ENCODE measurements around the gene WDR7. TPM values are rescaled to one million over a fixed set of nuclear protein-coding genes. Genes with fewer than 3 reads are reported as not detected.

Gene WDR7
- total and polyA plus RNA-seq, 3 donors from 2014 or later: 19.4 to 63.6 (median 35.9) TPM

DNA sequence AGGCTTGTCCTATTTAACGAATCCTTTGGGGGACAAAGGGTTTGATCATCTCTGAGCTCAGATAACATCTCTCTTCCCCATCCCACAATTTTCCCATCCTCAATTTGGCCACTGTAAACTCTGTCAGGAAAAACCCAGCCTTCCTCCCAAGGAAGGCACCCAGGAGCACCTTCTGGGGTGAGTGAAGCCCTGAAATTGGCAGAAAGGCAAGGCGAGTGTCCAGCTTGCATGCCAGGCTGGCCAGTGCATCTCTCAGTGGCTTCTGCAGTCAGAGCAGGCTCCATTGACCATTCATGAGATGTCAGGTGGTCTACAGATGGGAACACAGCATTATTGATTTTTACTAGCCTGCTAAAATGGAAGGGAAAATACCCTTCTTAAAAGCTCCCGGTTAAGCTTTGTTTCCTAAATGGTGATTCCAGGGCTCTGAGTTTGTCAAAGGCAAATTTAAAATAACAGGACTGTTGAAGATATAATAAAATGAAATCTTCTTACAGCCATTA, 412.5 kb downstream of the WDR7 start:
- Histone ChIP-seq H3K9me3 (no peaks in the 10 kb centered on the region), H3K36me3 (ENCODE audit: low read depth, missing control alignments) (no peaks in the 10 kb centered on the region), H3K4me3 (no peak overlapping the region), H3K27me3 (no peaks in the 10 kb centered on the region), H3K4me1 (no peaks in the 10 kb centered on the region), H3K27ac (no peak overlapping the region)
- intact Hi-C loops (cut with DNase I; ENCODE audit: low total_unique reads): no loop called here
- DNase-seq: no peak
- 75 to 86% methylated on average over 3 of the region's 3 CpGs for WGBS, 2 donors
- TF ChIP-seq POLR2A (IDR thresholded peaks at IDR 0.05): no peak
- TF ChIP-seq CTCF (IDR thresholded peaks at IDR 0.05): no peak

DNA sequence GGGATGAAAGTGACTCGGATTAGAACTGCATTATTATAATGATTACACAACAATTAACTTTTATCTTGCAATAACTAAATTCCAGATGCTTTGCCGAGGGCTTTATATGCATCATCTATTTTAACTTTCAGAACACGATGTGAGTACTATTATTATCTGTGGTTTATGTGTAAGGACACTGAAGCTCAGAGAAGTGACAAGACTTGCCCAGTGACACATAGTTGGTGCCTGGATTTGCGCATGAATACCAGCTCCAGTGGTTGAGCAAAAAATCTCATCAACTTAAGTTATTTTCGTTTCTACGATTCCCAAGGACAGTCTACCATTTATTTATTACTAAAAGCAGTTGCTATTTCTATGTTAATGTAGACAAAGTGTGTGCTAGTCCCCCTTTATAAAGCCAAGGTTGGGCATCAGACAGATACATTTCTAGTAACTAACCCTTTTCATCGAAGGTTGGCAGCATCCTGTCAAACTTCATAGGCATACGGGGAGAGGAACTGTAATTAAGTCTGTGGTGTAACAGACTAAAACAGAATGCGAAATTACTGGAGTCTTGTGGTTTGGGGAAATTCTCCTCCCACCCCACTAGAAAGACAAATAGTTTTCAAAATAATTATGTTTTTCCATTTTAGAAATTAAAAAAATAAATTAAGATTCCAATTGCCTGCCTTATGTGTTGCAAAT, 422.5 kb downstream of the WDR7 start:
- Histone ChIP-seq H3K9me3 (no peaks in the 10 kb centered on the region), H3K27ac (no peak overlapping the region), H3K4me1 (no peaks in the 10 kb centered on the region), H3K36me3 (ENCODE audit: low read depth, missing control alignments) (no peaks in the 10 kb centered on the region), H3K27me3 (no peaks in the 10 kb centered on the region), H3K4me3 (no peak overlapping the region)
- intact Hi-C loops (cut with DNase I; ENCODE audit: low total_unique reads): no loop called here
- WGBS, 2 donors: 75 to 76% methylated on average over 9 of the region's 9 CpGs
- DNase-seq: no peak
- TF ChIP-seq CTCF (IDR thresholded peaks at IDR 0.05) (no peak), POLR2A (IDR thresholded peaks at IDR 0.05) (no peak)

GRCh38 chr18:57075716-57076400, 424.7 kb downstream of the WDR7 start:
- WGBS, 2 donors: 53 to 67% methylated on average over 17 of the region's 17 CpGs
- intact Hi-C loops (cut with DNase I; ENCODE audit: low total_unique reads): no loop called here
- Histone ChIP-seq H3K36me3 (ENCODE audit: low read depth, missing control alignments) (no peaks in the 10 kb centered on the region), H3K4me1 (no peaks in the 10 kb centered on the region), H3K27ac (no peak overlapping the region), H3K4me3 (no peak overlapping the region), H3K9me3 (no peaks in the 10 kb centered on the region), H3K27me3 (no peaks in the 10 kb centered on the region)
- no peak for DNase-seq
- no peak for TF ChIP-seq CTCF (IDR thresholded peaks at IDR 0.05)
- no peak for TF ChIP-seq POLR2A (IDR thresholded peaks at IDR 0.05)

- WGBS, 2 donors: 75 to 77% methylated on average over 9 to 13 of the region's 13 CpGs
- Histone ChIP-seq H3K36me3 (ENCODE audit: low read depth, missing control alignments) (no peaks in the 10 kb centered on the region), H3K9me3 (no peaks in the 10 kb centered on the region), H3K27ac (no peak overlapping the region), H3K27me3 (no peaks in the 10 kb centered on the region), H3K4me3 (no peak overlapping the region), H3K4me1 (no peaks in the 10 kb centered on the region)
- no peak for DNase-seq
- no peak for TF ChIP-seq POLR2A (IDR thresholded peaks at IDR 0.05)
- no peak for TF ChIP-seq CTCF (IDR thresholded peaks at IDR 0.05)
- intact Hi-C loops (cut with DNase I; ENCODE audit: low total_unique reads): no loop called here
Measured at GRCh38 chr18:57077005-57077765, 426.0 kb downstream of the WDR7 start.

Measured in testis (tissue), 3 donors.